Fibroblast of pulmonary artery (primary cell): ENCODE results near the gene CMTM1.

Experiments
- DNase-seq: peaks from one replicate; pipeline ENCODE4 v3.0.0-alpha.2; 2010; ENCODE audit warnings: low read depth
- H3K4me3 ChIP-seq: replicated peaks from 2 replicates; pipeline ENCODE4 v1.5.1; 2011; ENCODE audit warnings: low read depth, mild to moderate bottlenecking, control low read depth, low read length, moderate library complexity
- CTCF ChIP-seq: IDR thresholded peaks from 2 replicates; pipeline ENCODE4 v1.5.1; 2011; ENCODE audit warnings: mild to moderate bottlenecking, control low read depth, low read length, inconsistent platforms; ENCODE audit errors: missing control alignments

Gene CMTM1

GRCh38 chr16:66566051-66566901 is at the start of gene CMTM1:
Gene CMTM1, plus strand, starts transcription at chr16:66566439. Its CDS starts 75 bp downstream, at chr16:66566514.
- no peak for DNase-seq
- no peak for TF ChIP-seq CTCF
- H3K4me3 ChIP-seq: no peak within 1 kb of the TSS

- no peak for DNase-seq
- H3K4me3 ChIP-seq: no peak overlapping the region
- no peak for TF ChIP-seq CTCF
Observed at GRCh38 chr16:66516509-66516807, 49.8 kb upstream of the CMTM1 start.

GRCh38 chr16:66516808-66517585 is 49.2 kb upstream of the CMTM1 start:
- DNase-seq: peak; percentile 99

GRCh38 chr16:66517586-66518263 is 48.5 kb upstream of the CMTM1 start:
- no peak for TF ChIP-seq CTCF
- H3K4me3 ChIP-seq: no peak overlapping the region
- DNase-seq: no peak

More at GRCh38 chr16:66516808-66517585, 49.2 kb upstream of the CMTM1 start:
- H3K4me3 ChIP-seq: peak overlapping the region; percentile 18
- TF ChIP-seq CTCF: no peak

GRCh38 chr16:66519482-66520373 is 46.5 kb upstream of the CMTM1 start:
- no peak overlapping the region for H3K4me3 ChIP-seq
- TF ChIP-seq CTCF: no peak
- DNase-seq: no peak
